HepG2 (cell line): ENCODE data around the gene WBP1. TPM values are rescaled to one million over a fixed set of nuclear protein-coding genes. Genes with fewer than 3 reads are reported as not detected.
A peak's percentile ranks its signal among the peaks of the same experiment; 100 is the strongest.

Experiments
- ATF2 ChIP-seq: sonication (generic); formaldehyde crosslinking; IDR thresholded peaks from 2 replicates; pipeline ENCODE4 v1.4.0; 2020; ENCODE audit warnings: missing genetic modification reagents
- E2F1 ChIP-seq: sonication (generic); formaldehyde crosslinking; IDR thresholded peaks from 2 replicates; pipeline ENCODE4 v1.5.0; 2020; ENCODE audit warnings: missing genetic modification reagents
- FOXC1 ChIP-seq: sonication (generic); formaldehyde crosslinking; IDR thresholded peaks from 2 replicates; pipeline ENCODE4 v1.8.0; 2022; ENCODE audit warnings: mild to moderate bottlenecking, missing genetic modification reagents, borderline replicate concordance
- HNF4G ChIP-seq, 2 experiments: sonication (generic) in 1 of 2; formaldehyde crosslinking in 1 of 2; IDR thresholded peaks; 2 replicates each; pipeline versions ENCODE4 v1.4.0 to v1.6.1; 2011 to 2020; ENCODE audit warnings: borderline replicate concordance in 2 of 2, low read depth in 2 of 2, mild to moderate bottlenecking in 2 of 2, low read length in 1 of 2, missing genetic modification reagents in 1 of 2, moderate library complexity in 1 of 2
- NCOA2 ChIP-seq: sonication (generic); formaldehyde crosslinking; IDR thresholded peaks from 2 replicates; pipeline ENCODE4 v1.8.0; 2022; ENCODE audit warnings: inconsistent platforms
- PHF21A ChIP-seq: sonication (generic); formaldehyde crosslinking; IDR thresholded peaks from 2 replicates; pipeline ENCODE4 v1.5.0; 2020; ENCODE audit warnings: mild to moderate bottlenecking, missing genetic modification reagents
- SALL1 ChIP-seq: sonication (generic); formaldehyde crosslinking; IDR thresholded peaks from 2 replicates; pipeline ENCODE4 v1.8.0; 2022; ENCODE audit warnings: mild to moderate bottlenecking, missing genetic modification reagents
- ZNF24 ChIP-seq: fragments of 450-650 bp; IDR thresholded peaks from 2 replicates; pipeline ENCODE4 v1.6.1; 2017; ENCODE audit warnings: antibody characterized with exemption, mild to moderate bottlenecking
- ZNF335 ChIP-seq: sonication (generic); formaldehyde crosslinking; IDR thresholded peaks from 2 replicates; pipeline ENCODE4 v1.4.0; 2020; ENCODE audit warnings: missing genetic modification reagents
- ZNF768 ChIP-seq: sonication (generic); formaldehyde crosslinking; IDR thresholded peaks from 2 replicates; pipeline ENCODE4 v1.4.0; 2020; ENCODE audit warnings: missing genetic modification reagents
- ZNF781 ChIP-seq: sonication (generic); formaldehyde crosslinking; IDR thresholded peaks from 2 replicates; pipeline ENCODE4 v1.5.1; 2020; ENCODE audit warnings: borderline replicate concordance, mild to moderate bottlenecking, missing genetic modification reagents; ENCODE audit errors: not compliant biosample characterization
- polyA plus RNA-seq, 8 experiments: library from polyadenylated mRNA; depleted of rRNA in 3 of 8; stranded (reverse) in 7 of 8; unstranded in 1 of 8; fragments of >200 nt; fragmentation: Illumina TruSeq in 4 of 8; extraction: Trizol in 4 of 8; gene quantifications; 2 replicates each; pipeline versions ENCODE4 v1.2.1 to v1.2.3, GENCODE V29; 2011 to 2016; ENCODE audit warnings: low read depth in 4 of 8, missing spikeins in 1 of 8, mixed read lengths in 1 of 8; ENCODE audit not compliant: insufficient read depth in 1 of 8
- total RNA-seq, 5 experiments: library from RNA; depleted of rRNA; stranded (reverse); fragments of >200 nt; fragmentation: Illumina TruSeq; extraction: Trizol; gene quantifications; 2 replicates each; pipeline ENCODE4 v1.2.3, GENCODE V29; 2016; ENCODE audit warnings: low read depth in 1 of 5
- TF ChIP-seq, protein P1 (sequence below): sonication (generic); formaldehyde crosslinking; IDR thresholded peaks from 2 replicates; pipeline ENCODE4 v1.4.0; 2020; ENCODE audit warnings: missing genetic modification reagents, mild to moderate bottlenecking, borderline replicate concordance
- TF ChIP-seq, protein P2 (sequence below): IDR thresholded peaks from 2 replicates; pipeline ENCODE4 v1.6.1; 2016
- TF ChIP-seq, protein P3 (sequence below): sonication (generic); formaldehyde crosslinking; IDR thresholded peaks from 2 replicates; pipeline ENCODE4 v1.5.1; 2020; ENCODE audit warnings: missing genetic modification reagents, mild to moderate bottlenecking, borderline replicate concordance
- TF ChIP-seq, protein P4 (sequence below): sonication (generic); formaldehyde crosslinking; IDR thresholded peaks from 2 replicates; pipeline ENCODE4 v1.5.1; 2020; ENCODE audit warnings: missing genetic modification reagents, mild to moderate bottlenecking, borderline replicate concordance

WBP1 gene
- total and polyA plus RNA-seq, 2 of the 13 experiments (the other 11 are each of a cell fraction or from before 2014, with no cell fraction given): 38.8 to 85.7 TPM

- TF ChIP-seq E2F1 (CRISPR knock-in tag) (no peak), SALL1 (CRISPR knock-in tag) (peak; percentile 60; the same call in 1 of the 2 replicates), ZNF24 (no peak), PHF21A (peak; percentile 77), ATF2 (CRISPR knock-in tag) (0 out of 2 replicates have a peak, but pooled peaks have one; percentile 61), NCOA2 (CRISPR knock-in tag) (peak; percentile 59; the same call in 1 of the 2 replicates), ZNF335 (CRISPR knock-in tag) (0 out of 2 replicates have a peak, but pooled peaks have one; percentile 44), FOXC1 (CRISPR knock-in tag) (peak; percentile 68; the same call in 1 of the 2 replicates), HNF4G (IDR thresholded peaks at IDR 0.05; ENCODE audit: borderline replicate concordance, low read depth, low read length) (peak; percentile 81), HNF4G (CRISPR knock-in tag; IDR thresholded peaks at IDR 0.05; ENCODE audit: borderline replicate concordance, low read depth) (peak; percentile 78; the same call in 1 of the 2 replicates), ZNF781 (CRISPR knock-in tag) (peak; percentile 39), ZNF768 (no peak)
- TF ChIP-seq, protein P1, sequence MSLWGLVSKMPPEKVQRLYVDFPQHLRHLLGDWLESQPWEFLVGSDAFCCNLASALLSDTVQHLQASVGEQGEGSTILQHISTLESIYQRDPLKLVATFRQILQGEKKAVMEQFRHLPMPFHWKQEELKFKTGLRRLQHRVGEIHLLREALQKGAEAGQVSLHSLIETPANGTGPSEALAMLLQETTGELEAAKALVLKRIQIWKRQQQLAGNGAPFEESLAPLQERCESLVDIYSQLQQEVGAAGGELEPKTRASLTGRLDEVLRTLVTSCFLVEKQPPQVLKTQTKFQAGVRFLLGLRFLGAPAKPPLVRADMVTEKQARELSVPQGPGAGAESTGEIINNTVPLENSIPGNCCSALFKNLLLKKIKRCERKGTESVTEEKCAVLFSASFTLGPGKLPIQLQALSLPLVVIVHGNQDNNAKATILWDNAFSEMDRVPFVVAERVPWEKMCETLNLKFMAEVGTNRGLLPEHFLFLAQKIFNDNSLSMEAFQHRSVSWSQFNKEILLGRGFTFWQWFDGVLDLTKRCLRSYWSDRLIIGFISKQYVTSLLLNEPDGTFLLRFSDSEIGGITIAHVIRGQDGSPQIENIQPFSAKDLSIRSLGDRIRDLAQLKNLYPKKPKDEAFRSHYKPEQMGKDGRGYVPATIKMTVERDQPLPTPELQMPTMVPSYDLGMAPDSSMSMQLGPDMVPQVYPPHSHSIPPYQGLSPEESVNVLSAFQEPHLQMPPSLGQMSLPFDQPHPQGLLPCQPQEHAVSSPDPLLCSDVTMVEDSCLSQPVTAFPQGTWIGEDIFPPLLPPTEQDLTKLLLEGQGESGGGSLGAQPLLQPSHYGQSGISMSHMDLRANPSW (CRISPR knock-in tag): 0 out of 2 replicates have a peak, but pooled peaks have one; percentile 55
- TF ChIP-seq, protein P2, sequence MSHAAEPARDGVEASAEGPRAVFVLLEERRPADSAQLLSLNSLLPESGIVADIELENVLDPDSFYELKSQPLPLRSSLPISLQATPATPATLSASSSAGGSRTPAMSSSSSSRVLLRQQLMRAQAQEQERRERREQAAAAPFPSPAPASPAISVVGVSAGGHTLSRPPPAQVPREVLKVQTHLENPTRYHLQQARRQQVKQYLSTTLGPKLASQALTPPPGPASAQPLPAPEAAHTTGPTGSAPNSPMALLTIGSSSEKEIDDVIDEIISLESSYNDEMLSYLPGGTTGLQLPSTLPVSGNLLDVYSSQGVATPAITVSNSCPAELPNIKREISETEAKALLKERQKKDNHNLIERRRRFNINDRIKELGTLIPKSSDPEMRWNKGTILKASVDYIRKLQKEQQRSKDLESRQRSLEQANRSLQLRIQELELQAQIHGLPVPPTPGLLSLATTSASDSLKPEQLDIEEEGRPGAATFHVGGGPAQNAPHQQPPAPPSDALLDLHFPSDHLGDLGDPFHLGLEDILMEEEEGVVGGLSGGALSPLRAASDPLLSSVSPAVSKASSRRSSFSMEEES: 0 out of 2 replicates have a peak, but pooled peaks have one; percentile 21
- TF ChIP-seq, protein P3, sequence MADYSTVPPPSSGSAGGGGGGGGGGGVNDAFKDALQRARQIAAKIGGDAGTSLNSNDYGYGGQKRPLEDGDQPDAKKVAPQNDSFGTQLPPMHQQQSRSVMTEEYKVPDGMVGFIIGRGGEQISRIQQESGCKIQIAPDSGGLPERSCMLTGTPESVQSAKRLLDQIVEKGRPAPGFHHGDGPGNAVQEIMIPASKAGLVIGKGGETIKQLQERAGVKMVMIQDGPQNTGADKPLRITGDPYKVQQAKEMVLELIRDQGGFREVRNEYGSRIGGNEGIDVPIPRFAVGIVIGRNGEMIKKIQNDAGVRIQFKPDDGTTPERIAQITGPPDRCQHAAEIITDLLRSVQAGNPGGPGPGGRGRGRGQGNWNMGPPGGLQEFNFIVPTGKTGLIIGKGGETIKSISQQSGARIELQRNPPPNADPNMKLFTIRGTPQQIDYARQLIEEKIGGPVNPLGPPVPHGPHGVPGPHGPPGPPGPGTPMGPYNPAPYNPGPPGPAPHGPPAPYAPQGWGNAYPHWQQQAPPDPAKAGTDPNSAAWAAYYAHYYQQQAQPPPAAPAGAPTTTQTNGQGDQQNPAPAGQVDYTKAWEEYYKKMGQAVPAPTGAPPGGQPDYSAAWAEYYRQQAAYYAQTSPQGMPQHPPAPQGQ (CRISPR knock-in tag): no peak
- TF ChIP-seq, protein P4, sequence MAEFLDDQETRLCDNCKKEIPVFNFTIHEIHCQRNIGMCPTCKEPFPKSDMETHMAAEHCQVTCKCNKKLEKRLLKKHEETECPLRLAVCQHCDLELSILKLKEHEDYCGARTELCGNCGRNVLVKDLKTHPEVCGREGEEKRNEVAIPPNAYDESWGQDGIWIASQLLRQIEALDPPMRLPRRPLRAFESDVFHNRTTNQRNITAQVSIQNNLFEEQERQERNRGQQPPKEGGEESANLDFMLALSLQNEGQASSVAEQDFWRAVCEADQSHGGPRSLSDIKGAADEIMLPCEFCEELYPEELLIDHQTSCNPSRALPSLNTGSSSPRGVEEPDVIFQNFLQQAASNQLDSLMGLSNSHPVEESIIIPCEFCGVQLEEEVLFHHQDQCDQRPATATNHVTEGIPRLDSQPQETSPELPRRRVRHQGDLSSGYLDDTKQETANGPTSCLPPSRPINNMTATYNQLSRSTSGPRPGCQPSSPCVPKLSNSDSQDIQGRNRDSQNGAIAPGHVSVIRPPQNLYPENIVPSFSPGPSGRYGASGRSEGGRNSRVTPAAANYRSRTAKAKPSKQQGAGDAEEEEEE (CRISPR knock-in tag): peak; percentile 60; the same call in 1 of the 2 replicates
These were observed 10.8 kb upstream of the WBP1 start (continued) for GRCh38 chr2:74447230-74447999.
